GM23338 (cell line): ENCODE measurements around the gene LYVE1. TPM values are rescaled to one million over a fixed set of nuclear protein-coding genes. Genes with fewer than 3 reads are reported as not detected.

Source experiments
- ATAC-seq: fragments of 200-7000 bp; cut with Tn5 transposase; 3 replicates; pipeline ENCODE4 v1.9.1; 2020
- DNase-seq: peaks from one replicate; pipeline ENCODE4 v3.0.0-alpha.2; 2015; ENCODE audit warnings: low spot score
- H2AFZ ChIP-seq: fragments of 200-600 bp; sonication (generic); 2 replicates; pipeline ENCODE4 v1.8.0; 2016; ENCODE audit warnings: antibody characterized with exemption, mild to moderate bottlenecking, moderate library complexity
- H3F3A ChIP-seq: fragments of 200-600 bp; sonication (generic); replicated peaks from 2 replicates; pipeline ENCODE4 v1.8.0; 2017; ENCODE audit warnings: antibody characterized with exemption, mixed run types, low read depth
- H3K27ac ChIP-seq: fragments of 200-600 bp; sonication (generic); 2 replicates; pipeline ENCODE4 v1.6.1; 2016; ENCODE audit warnings: low read depth
- H3K27me3 ChIP-seq: fragments of 200-600 bp; sonication (generic); 2 replicates; pipeline ENCODE4 v1.8.0; 2016; ENCODE audit warnings: mild to moderate bottlenecking, mixed run types, moderate library complexity; ENCODE audit not compliant: insufficient read depth
- H3K36me3 ChIP-seq: fragments of 200-600 bp; sonication (generic); 2 replicates; pipeline ENCODE4 v1.8.0; 2016; ENCODE audit warnings: mild to moderate bottlenecking; ENCODE audit not compliant: insufficient read depth
- H3K4me1 ChIP-seq: fragments of 200-600 bp; sonication (generic); 2 replicates; pipeline ENCODE4 v1.8.0; 2016; ENCODE audit warnings: mild to moderate bottlenecking, moderate library complexity; ENCODE audit not compliant: insufficient read depth
- H3K4me2 ChIP-seq: fragments of 200-600 bp; sonication (generic); 2 replicates; pipeline ENCODE4 v1.7.1; 2017; ENCODE audit warnings: mixed run types
- H3K4me3 ChIP-seq: fragments of 200-600 bp; sonication (generic); 2 replicates; pipeline ENCODE4 v1.6.1; 2016; ENCODE audit warnings: mixed run types
- H3K79me2 ChIP-seq: fragments of 200-600 bp; sonication (generic); replicated peaks from 2 replicates; pipeline ENCODE4 v1.8.0; 2017; ENCODE audit warnings: mild to moderate bottlenecking; ENCODE audit not compliant: insufficient read depth
- H3K9me2 ChIP-seq: fragments of 200-600 bp; sonication (generic); 2 replicates; pipeline ENCODE4 v1.8.0; 2017; ENCODE audit not compliant: insufficient read depth
- H4K20me1 ChIP-seq: fragments of 200-600 bp; sonication (generic); replicated peaks from 2 replicates; pipeline ENCODE4 v1.8.0; 2017; ENCODE audit warnings: mild to moderate bottlenecking; ENCODE audit not compliant: insufficient read depth
- H3K27ac Mint-ChIP-seq: 2 replicates; pipeline ENCODE4 v1.8.0; 2020; ENCODE audit warnings: inconsistent platforms, mild to moderate bottlenecking, moderate library complexity, mixed read lengths
- H3K27me3 Mint-ChIP-seq: 3 replicates; pipeline ENCODE4 v1.8.0; 2022; ENCODE audit warnings: low read depth, mild to moderate bottlenecking, moderate library complexity, mixed read lengths, inconsistent platforms; ENCODE audit not compliant: insufficient read depth, poor library complexity
- H3K36me3 Mint-ChIP-seq: 3 replicates; pipeline ENCODE4 v1.8.0; 2021; ENCODE audit warnings: low read depth, mild to moderate bottlenecking, inconsistent platforms, moderate library complexity, mixed read lengths
- H3K4me1 Mint-ChIP-seq: 3 replicates; pipeline ENCODE4 v1.8.0; 2020; ENCODE audit warnings: mild to moderate bottlenecking, inconsistent platforms, mixed read lengths
- H3K4me3 Mint-ChIP-seq: 3 replicates; pipeline ENCODE4 v1.8.0; 2021; ENCODE audit warnings: moderate library complexity, mild to moderate bottlenecking, inconsistent platforms, mixed read lengths
- H3K9me3 Mint-ChIP-seq: 3 replicates; pipeline ENCODE4 v1.8.0; 2020; ENCODE audit warnings: moderate library complexity, mild to moderate bottlenecking, inconsistent platforms, mixed read lengths
- EZH2 ChIP-seq: fragments of 200-600 bp; sonication (generic); IDR thresholded peaks from one replicate; pipeline ENCODE4 v1.8.0; 2017; ENCODE audit warnings: antibody characterized with exemption, mild to moderate bottlenecking, low read depth; ENCODE audit not compliant: unreplicated experiment
- EZH2phosphoT487 ChIP-seq: fragments of 200-600 bp; sonication (generic); IDR thresholded peaks from one replicate; pipeline ENCODE4 v1.8.1; 2018; ENCODE audit warnings: antibody characterized with exemption; ENCODE audit not compliant: unreplicated experiment
- JUNB ChIP-seq: IDR thresholded peaks from one replicate; pipeline ENCODE4 v1.6.1; 2016; ENCODE audit warnings: antibody characterized with exemption; ENCODE audit not compliant: unreplicated experiment
- NANOG ChIP-seq: IDR thresholded peaks from 2 replicates; pipeline ENCODE4 v1.6.1; 2016; ENCODE audit warnings: antibody characterized with exemption, borderline replicate concordance
- POLR2AphosphoS5 ChIP-seq: IDR thresholded peaks from 2 replicates; pipeline ENCODE4 v1.6.1; 2016; ENCODE audit warnings: antibody characterized with exemption, low read depth
- STAT1 ChIP-seq: IDR thresholded peaks from one replicate; pipeline ENCODE4 v1.6.1; 2016; ENCODE audit warnings: antibody characterized with exemption; ENCODE audit not compliant: unreplicated experiment
- ZNF114 ChIP-seq: fragments of 250-450 bp; sonication (Bioruptor Pico); IDR thresholded peaks from 2 replicates; pipeline ENCODE4 v1.5.0; 2020; ENCODE audit warnings: mild to moderate bottlenecking, moderate library complexity
- ZNF331 ChIP-seq: fragments of 250-450 bp; sonication (Bioruptor Pico); IDR thresholded peaks from 2 replicates; pipeline ENCODE4 v1.5.0; 2020; ENCODE audit warnings: low read depth, mild to moderate bottlenecking, moderate library complexity
- polyA plus RNA-seq: library from polyadenylated mRNA; unstranded; fragments of >200 nt; fragmentation: Nextera tagmentation; extraction: Ambion mirVana; gene quantifications from 2 replicates; pipeline ENCODE4 v1.2.1, GENCODE V29; 2016
- total RNA-seq: library from RNA; depleted of rRNA; stranded (reverse); fragments of >200 nt; shearing (Covaris generic); gene quantifications from 2 replicates; pipeline ENCODE4 v1.2.3, GENCODE V29; 2014
- TF ChIP-seq, protein P1 (sequence below): fragments of 250-450 bp; sonication (Bioruptor Pico); IDR thresholded peaks from 2 replicates; pipeline ENCODE4 v1.5.0; 2020; ENCODE audit warnings: mild to moderate bottlenecking, moderate library complexity
- TF ChIP-seq, protein P2 (sequence below): IDR thresholded peaks from 2 replicates; pipeline ENCODE4 v1.6.1; 2016; ENCODE audit warnings: antibody characterized with exemption

LYVE1 gene
- total and polyA plus RNA-seq, 2 experiments from 2014 or later: 0.94 TPM; not detected in 1

- peak; percentile 55 for DNase-seq
- Mint-ChIP-seq H3K27ac (0 out of 2 replicates have a peak overlapping the region, but pooled peaks have one; percentile 21), H3K4me3 (peak overlapping the region; percentile 7; the same call in 1 of the 3 replicates), H3K9me3 (no peaks in the 10 kb centered on the region), H3K36me3 (no peaks in the 10 kb centered on the region), H3K4me1 (peaks cover 12% of the 10 kb centered on the region), H3K27me3 (no peaks in the 10 kb centered on the region)
- Histone ChIP-seq H3K27me3 (no peaks in the 10 kb centered on the region), H2AFZ (peak overlapping the region; percentile 80; the same call in 1 of the 2 replicates), H3K36me3 (no peaks in the 10 kb centered on the region), H3K79me2 (no peaks in the 10 kb centered on the region), H4K20me1 (no peaks in the 10 kb centered on the region), H3K4me3 (no peak overlapping the region), H3K27ac (no peak overlapping the region), H3K4me2 (no peak overlapping the region), H3K4me1 (0 out of 2 replicates have a peak, but pooled peaks cover 6% of the 10 kb centered on the region), H3K9me2 (peaks cover 4% of the 10 kb centered on the region; the same call in 1 of the 2 replicates), H3F3A (no peaks in the 10 kb centered on the region)
- peak; percentile 90 for ATAC-seq
- no peak for TF ChIP-seq ZNF114
- no peak for TF ChIP-seq JUNB
- no peak for TF ChIP-seq STAT1
- TF ChIP-seq, protein P1, sequence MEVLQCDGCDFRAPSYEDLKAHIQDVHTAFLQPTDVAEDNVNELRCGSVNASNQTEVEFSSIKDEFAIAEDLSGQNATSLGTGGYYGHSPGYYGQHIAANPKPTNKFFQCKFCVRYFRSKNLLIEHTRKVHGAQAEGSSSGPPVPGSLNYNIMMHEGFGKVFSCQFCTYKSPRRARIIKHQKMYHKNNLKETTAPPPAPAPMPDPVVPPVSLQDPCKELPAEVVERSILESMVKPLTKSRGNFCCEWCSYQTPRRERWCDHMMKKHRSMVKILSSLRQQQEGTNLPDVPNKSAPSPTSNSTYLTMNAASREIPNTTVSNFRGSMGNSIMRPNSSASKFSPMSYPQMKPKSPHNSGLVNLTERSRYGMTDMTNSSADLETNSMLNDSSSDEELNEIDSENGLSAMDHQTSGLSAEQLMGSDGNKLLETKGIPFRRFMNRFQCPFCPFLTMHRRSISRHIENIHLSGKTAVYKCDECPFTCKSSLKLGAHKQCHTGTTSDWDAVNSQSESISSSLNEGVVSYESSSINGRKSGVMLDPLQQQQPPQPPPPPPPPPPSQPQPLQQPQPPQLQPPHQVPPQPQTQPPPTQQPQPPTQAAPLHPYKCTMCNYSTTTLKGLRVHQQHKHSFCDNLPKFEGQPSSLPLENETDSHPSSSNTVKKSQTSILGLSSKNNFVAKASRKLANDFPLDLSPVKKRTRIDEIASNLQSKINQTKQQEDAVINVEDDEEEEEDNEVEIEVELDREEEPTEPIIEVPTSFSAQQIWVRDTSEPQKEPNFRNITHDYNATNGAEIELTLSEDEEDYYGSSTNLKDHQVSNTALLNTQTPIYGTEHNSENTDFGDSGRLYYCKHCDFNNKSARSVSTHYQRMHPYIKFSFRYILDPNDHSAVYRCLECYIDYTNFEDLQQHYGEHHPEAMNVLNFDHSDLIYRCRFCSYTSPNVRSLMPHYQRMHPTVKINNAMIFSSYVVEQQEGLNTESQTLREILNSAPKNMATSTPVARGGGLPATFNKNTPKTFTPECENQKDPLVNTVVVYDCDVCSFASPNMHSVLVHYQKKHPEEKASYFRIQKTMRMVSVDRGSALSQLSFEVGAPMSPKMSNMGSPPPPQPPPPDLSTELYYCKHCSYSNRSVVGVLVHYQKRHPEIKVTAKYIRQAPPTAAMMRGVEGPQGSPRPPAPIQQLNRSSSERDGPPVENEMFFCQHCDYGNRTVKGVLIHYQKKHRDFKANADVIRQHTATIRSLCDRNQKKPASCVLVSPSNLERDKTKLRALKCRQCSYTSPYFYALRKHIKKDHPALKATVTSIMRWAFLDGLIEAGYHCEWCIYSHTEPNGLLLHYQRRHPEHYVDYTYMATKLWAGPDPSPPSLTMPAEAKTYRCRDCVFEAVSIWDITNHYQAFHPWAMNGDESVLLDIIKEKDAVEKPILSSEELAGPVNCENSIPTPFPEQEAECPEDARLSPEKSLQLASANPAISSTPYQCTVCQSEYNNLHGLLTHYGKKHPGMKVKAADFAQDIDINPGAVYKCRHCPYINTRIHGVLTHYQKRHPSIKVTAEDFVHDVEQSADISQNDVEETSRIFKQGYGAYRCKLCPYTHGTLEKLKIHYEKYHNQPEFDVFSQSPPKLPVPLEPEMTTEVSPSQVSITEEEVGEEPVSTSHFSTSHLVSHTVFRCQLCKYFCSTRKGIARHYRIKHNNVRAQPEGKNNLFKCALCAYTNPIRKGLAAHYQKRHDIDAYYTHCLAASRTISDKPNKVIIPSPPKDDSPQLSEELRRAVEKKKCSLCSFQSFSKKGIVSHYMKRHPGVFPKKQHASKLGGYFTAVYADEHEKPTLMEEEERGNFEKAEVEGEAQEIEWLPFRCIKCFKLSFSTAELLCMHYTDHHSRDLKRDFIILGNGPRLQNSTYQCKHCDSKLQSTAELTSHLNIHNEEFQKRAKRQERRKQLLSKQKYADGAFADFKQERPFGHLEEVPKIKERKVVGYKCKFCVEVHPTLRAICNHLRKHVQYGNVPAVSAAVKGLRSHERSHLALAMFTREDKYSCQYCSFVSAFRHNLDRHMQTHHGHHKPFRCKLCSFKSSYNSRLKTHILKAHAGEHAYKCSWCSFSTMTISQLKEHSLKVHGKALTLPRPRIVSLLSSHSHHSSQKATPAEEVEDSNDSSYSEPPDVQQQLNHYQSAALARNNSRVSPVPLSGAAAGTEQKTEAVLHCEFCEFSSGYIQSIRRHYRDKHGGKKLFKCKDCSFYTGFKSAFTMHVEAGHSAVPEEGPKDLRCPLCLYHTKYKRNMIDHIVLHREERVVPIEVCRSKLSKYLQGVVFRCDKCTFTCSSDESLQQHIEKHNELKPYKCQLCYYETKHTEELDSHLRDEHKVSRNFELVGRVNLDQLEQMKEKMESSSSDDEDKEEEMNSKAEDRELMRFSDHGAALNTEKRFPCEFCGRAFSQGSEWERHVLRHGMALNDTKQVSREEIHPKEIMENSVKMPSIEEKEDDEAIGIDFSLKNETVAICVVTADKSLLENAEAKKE: peak; percentile 45; the same call in 1 of the 2 replicates
Observed at GRCh38 chr11:10605941-10606381, 37.5 kb upstream of the LYVE1 start.

- Mint-ChIP-seq H3K27me3 (no peaks in the 10 kb centered on the region), H3K27ac (no peak overlapping the region), H3K9me3 (no peaks in the 10 kb centered on the region), H3K4me3 (no peak overlapping the region), H3K4me1 (peaks cover 12% of the 10 kb centered on the region), H3K36me3 (no peaks in the 10 kb centered on the region)
- Histone ChIP-seq H3K27ac (no peak overlapping the region), H3K9me2 (no peaks in the 10 kb centered on the region; the same call in 1 of the 2 replicates), H3K36me3 (no peaks in the 10 kb centered on the region), H3K4me1 (0 out of 2 replicates have a peak, but pooled peaks cover 6% of the 10 kb centered on the region), H3K79me2 (no peaks in the 10 kb centered on the region), H4K20me1 (no peaks in the 10 kb centered on the region), H3F3A (no peaks in the 10 kb centered on the region), H3K4me3 (no peak overlapping the region), H2AFZ (no peak overlapping the region), H3K27me3 (no peaks in the 10 kb centered on the region), H3K4me2 (no peak overlapping the region)
- DNase-seq: no peak
- TF ChIP-seq ZNF331 (no peak), JUNB (no peak), EZH2phosphoT487 (no peak), NANOG (no peak), EZH2 (no peak), POLR2AphosphoS5 (no peak), ZNF114 (no peak)
- TF ChIP-seq, protein P2, sequence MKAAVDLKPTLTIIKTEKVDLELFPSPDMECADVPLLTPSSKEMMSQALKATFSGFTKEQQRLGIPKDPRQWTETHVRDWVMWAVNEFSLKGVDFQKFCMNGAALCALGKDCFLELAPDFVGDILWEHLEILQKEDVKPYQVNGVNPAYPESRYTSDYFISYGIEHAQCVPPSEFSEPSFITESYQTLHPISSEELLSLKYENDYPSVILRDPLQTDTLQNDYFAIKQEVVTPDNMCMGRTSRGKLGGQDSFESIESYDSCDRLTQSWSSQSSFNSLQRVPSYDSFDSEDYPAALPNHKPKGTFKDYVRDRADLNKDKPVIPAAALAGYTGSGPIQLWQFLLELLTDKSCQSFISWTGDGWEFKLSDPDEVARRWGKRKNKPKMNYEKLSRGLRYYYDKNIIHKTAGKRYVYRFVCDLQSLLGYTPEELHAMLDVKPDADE: no peak
- ATAC-seq: no peak
Observed at GRCh38 chr11:10604798-10605197, 36.3 kb upstream of the LYVE1 start.
